NT2/D1 (cell line): ENCODE measurements around the gene ANO1.

ENCODE experiments used
- SUZ12 ChIP-seq: IDR thresholded peaks from 2 replicates; pipeline ENCODE4 v1.6.1; 2011; ENCODE audit not compliant: insufficient read length, insufficient read depth; ENCODE audit errors: extremely low read depth
- YY1 ChIP-seq: IDR thresholded peaks from 2 replicates; pipeline ENCODE4 v1.6.1; 2011; ENCODE audit not compliant: insufficient read length, insufficient read depth
- ZNF274 ChIP-seq: IDR thresholded peaks from 2 replicates; pipeline ENCODE4 v1.6.1; 2011; ENCODE audit warnings: mild to moderate bottlenecking, low read depth, low read length

GRCh38 chr11:70118642-70119041 lies 40.5 kb downstream of the ANO1 start:
- TF ChIP-seq SUZ12: no peak
- no peak for TF ChIP-seq ZNF274
- TF ChIP-seq YY1: no peak
